GM19238 (cell line): ENCODE data around the gene COBLL1.
"Not testable (repeated sequence)": the region's sequence is repeated elsewhere in the genome, so short reads cannot be mapped to it uniquely, and the experiment has no call there.

Experiments used
- DNase-seq: peaks from one replicate; pipeline ENCODE4 v3.0.0; 2011; ENCODE audit warnings: low spot score; ENCODE audit not compliant: insufficient read length

Gene COBLL1

DNA sequence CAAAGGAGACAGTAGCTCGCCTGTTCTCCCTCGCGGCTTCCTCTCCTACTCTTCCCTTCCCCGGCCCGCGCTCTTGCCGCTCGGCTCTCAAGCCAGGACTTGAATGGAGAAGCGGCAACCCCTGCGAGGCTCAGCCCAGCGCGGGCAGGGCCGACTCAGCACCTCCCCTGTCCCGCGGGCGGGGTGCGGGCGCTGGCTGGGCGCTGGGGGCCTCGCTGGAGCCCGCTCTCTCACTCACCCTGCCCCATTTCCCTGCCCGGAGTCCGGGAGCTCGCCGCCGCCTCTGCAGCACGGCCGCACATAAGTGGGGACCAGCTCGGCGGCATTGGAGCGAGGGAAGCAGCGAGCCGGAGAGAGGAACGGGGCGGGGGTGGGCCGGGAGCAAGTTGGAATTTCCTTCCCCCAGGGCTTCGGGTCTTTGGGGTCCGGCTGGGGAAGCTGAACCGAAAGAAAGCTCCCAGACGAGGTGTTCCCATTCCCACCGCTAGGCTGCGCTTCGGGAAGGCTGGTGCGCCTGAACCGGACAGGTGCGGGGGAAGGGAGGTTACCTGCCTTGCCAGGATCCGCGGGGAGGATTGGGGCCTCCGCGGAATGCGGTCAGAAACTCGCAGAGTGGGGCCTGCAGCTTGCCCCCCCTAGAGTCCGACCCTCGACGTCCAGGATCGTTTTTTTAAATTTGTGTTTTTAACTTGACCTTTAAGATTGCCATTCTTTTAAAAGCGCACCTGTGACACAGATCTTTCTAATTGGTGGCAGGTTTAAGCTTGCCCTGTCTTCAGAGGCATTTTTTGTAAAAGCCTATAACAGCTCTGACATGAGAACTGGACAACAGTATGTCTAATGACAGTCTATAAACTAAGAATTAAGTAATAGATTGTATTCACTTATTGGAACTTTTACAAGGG lies at the start of gene COBLL1:
TSS of gene COBLL1 (minus strand) at position 105 of the 905 bp plus-strand sequence. CDS start 627 bp downstream, outside the sequence.
- peak; percentile 32 for DNase-seq

DNA sequence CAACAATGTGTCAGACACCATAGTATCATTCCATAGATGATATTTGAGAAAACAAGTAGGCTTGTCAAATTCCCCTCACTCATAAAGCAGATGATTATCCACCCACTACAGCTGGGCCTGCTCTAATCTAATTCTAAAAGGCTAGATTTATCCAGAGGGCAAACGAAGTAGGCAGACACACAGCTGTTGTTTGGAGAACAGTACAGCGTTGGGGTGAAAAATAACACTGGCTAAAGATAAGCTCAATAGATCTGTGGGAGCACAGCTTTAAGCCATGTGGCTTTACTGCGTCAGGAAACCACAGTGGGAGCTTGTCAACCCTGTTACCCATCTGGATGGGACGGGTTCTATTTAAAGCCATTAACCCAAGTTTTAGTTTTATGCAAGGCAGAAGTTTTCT lies 48.9 kb upstream of the COBLL1 start:
- DNase-seq = no peak

GRCh38 chr2:164888592-164888991 lies 47.0 kb upstream of the COBLL1 start:
- no peak for DNase-seq

DNA sequence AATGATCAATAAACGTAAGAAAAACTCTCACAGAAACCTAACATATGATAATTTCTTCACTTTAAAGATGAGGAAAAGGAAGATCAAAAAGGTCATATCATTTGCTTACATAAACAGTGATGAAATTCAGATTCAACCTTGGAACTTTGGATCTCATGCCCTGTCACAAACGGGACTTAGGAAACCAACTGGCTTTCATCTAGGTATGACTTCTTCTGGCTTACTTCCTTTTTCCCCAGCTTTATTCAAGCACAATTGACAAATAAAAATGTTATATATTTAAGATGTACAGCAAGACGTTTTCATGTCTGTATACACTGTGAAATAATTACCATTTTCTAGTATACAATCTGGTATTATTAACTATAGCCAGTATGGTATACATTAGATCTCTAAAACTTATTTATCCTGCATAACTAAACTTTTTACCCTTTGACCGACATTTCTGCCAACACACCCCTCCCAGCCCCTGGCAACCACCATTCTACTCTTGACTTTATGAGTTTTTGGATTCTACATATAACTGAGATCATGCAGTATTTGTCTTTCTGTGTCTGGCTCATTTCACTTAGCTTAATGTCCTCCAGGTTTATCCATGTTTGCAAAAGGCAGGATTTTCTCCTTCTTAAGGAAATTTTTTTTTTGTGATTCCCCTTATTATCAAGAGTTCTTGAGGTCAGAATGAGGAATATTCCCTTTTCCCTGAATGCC lies 46.0 kb upstream of the COBLL1 start:
- no peak for DNase-seq

- no peak for DNase-seq
These were observed 40.7 kb upstream of the COBLL1 start for GRCh38 chr2:164882276-164882675.

DNA sequence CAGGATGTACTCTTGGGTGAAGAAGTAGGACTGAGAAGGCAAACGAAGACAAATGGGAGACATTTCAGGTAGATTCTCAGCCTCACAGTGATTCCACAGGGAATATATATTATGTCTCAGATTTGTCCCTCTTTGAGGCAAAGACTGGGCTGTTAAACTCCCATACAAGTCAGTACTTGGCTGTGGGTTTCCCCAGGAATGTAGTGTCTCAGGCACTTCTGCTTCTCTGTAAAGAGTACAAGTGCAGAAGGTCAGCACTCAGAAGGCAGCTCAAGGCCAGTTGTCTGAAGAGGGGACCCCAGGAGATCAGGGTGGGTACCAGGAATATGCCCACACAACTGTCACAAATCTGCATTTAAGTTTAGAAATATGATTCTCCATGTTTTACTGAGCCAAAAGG lies 39.9 kb upstream of the COBLL1 start:
- no peak for DNase-seq

GRCh38 chr2:164879901-164880535 lies 38.4 kb upstream of the COBLL1 start:
- no peak for DNase-seq

DNA sequence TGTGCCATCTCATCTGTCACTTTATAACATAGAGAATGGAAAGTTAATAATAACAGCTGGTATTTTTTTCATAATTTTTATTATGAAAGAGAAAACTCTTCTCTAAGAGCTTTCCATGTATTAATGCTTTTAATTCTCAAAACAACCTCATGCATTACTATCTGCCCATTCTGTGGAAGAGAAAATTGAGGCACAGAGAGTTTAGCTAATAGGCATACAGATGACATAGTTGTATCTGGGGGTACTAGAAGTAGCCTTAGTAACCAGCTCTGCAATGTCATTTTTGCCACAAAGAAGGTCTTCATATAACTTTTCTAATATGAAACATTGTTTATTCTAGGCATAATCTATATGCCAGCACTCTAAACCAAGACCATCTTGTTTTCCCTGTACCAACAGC lies 36.3 kb upstream of the COBLL1 start:
- no peak for DNase-seq

DNA sequence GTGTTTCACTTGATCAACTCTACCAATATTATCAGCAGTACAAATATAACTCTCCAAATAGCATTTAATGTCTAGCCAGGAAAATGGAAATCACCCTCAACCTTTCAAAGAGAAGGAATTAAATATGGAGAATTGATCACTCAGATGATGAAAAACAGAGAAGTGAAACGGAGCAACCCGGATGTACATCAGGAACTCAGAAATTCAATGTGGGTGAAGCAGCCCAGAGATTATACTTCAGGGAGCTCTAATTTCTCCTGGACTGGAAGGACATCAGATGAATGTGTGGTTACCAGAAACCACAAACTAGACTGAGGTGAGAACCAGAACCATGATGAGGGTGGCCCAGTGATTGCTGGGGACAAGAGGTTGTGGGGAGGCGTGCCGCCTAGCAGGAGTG lies 35.5 kb upstream of the COBLL1 start:
- no peak for DNase-seq

GRCh38 chr2:164875334-164876205 lies 33.9 kb upstream of the COBLL1 start:
- DNase-seq = no peak

DNA sequence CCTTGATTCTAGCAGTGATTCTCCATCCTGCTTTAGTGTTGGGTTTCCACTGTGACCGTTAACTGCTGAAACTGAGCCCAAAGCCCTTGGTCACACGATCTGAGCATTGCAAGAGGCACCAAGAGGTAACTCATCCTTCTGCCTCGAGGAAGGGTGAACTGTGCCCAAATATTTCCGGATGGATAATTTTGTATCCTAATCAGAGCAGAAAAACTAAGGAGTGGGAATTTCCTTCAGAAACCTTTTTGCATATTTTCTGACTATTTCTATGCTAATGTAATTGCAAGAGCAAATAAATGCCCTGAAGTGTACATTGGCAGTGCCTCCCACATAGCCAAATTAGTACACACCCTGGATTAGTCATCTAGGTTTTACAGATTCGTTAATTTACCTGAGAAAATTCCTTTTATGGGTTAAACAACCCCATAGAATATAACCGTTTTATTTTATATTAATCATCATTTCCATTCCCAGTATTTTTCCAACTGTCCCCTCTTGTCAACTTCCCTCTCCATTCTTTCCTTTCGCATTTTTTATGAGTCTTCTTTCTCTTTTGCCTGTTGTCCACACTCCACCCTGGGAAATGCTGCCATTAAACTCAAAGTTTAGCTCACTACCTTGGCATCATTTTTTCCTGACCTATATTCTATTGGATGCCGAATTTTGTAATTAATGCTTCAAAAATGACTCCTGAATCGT lies 31.7 kb upstream of the COBLL1 start:
- DNase-seq = no peak

GRCh38 chr2:164871404-164871803 lies 29.8 kb upstream of the COBLL1 start:
- no peak for DNase-seq

- DNase-seq = no peak
These were observed 27.8 kb upstream of the COBLL1 start for GRCh38 chr2:164869420-164869772.

GRCh38 chr2:164868563-164869419 lies 27.2 kb upstream of the COBLL1 start:
- DNase-seq = no peak

GRCh38 chr2:164867779-164868397 lies 26.3 kb upstream of the COBLL1 start:
- DNase-seq = no peak

DNA sequence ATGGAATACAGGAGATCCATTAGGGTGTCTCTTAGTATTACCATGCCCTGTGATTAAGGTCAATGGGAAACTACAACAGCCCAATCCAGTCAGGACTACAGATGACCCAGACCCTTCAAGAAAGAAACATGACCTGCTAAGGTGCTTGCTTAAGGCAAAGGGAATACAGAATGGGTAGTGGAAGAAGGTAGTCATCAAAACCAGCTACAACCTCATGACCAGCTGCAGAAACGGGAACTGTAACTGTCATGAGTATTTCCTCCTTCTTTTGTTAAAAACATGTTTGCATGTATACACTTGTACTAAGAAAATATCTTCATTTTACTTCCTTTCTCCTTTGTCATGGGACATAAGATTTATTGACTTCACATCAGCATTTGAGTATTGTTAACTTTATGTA lies 24.8 kb upstream of the COBLL1 start:
- not testable (repeated sequence) for DNase-seq

GRCh38 chr2:164860694-164861042 lies 19.0 kb upstream of the COBLL1 start:
- no peak for DNase-seq

DNA sequence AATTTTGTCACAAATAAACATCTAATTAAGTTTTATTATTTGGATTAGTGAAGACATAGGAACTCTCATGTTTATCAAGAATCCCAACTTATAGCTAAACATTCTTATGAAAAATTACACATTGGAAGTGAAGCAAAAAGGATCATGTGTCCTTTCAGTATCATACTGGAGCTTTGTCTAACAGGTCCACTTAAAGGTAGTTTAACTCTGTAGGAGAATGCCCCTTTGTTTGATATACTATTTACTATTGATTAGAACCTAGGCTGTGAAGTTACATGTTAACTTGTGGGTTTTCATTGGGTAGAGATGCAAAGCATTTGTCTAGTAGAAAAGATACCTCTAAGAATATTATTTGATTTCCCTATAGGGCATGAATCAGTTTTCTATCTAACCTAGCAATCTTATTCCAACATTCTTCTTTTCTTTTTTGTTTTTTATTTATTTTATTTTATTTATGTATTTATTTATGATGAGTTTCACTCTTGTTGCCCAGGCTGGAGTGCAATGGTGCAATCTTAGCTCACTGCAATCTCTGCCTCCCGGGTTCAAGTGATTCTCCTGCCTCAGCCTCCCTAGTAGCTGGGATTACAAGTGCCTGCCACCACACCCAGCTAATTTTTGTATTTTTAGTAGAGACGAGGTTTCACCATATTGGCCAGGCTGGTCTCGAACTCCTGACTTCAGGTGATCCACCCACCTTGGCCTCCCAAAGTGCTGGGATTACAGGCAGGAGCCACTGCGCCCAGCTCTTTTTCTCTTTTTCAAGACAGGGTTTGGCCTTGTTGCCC lies 18.5 kb upstream of the COBLL1 start:
- DNase-seq = not testable (repeated sequence)
